HEK293T (cell line): ENCODE measurements around the gene PCBP3.

Experiments used
- L3MBTL2 ChIP-seq: fragments of 450-650 bp; conservative IDR thresholded peaks from 2 replicates; pipeline ENCODE4 v1.6.1; 2016; ENCODE audit warnings: mild to moderate bottlenecking
- SUZ12 ChIP-seq: fragments of 450-650 bp; IDR thresholded peaks from 2 replicates; pipeline ENCODE4 v1.6.1; 2016; ENCODE audit warnings: mild to moderate bottlenecking

GRCh38 chr21:45927851-45928850, 284.6 kb downstream of the PCBP3 start:
- TF ChIP-seq L3MBTL2 (no peak), SUZ12 (no peak)
